DMS114 treated with DMSO at 0.1 percent for 48 hours (cell line): ENCODE results near the gene ADGRG1.
"Not testable (repeated sequence)": the region's sequence is repeated elsewhere in the genome, so short reads cannot be mapped to it uniquely, and the experiment has no call there.

ENCODE experiments used
- DNase-seq: peaks from one replicate; lab custom pipeline; 2025; ENCODE audit not compliant: unreplicated experiment; lab: John Stamatoyannopoulos, UW

Gene ADGRG1

DNA sequence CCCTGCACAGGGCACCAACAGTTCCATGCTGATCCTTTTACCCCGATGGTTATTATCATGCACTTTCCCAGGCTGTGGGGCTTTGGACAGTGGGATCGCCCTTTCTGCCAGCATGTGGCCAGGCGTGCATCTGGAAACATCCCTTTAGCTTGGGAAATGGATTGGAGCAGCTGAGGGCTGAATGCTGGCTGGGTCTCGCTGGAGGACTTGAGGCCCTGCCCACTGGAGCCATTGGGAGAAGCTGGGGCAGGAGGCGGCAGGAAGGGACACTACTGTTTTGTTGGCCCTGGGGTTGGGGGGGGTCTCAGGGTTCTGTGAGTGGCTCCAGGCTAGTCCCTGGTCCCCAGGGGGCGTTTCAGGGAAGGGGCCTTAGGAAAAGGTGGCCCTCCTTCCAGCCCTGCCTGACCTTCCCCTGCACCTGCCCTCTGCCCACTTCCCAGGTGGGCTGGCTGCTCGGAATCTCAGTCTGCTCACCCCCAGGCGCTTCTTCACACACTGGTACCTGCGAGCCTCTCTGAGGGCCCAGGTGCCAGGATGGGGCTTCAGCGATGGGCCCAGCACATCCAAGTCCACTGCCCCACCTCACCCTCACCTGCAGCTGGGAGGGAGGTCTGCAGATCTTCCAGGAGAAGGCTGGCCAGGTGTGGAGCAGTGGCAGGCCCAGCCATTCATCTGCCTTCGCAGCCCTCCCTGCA is 38.1 kb downstream of the ADGRG1 start:
- DNase-seq, result no peak

DNA sequence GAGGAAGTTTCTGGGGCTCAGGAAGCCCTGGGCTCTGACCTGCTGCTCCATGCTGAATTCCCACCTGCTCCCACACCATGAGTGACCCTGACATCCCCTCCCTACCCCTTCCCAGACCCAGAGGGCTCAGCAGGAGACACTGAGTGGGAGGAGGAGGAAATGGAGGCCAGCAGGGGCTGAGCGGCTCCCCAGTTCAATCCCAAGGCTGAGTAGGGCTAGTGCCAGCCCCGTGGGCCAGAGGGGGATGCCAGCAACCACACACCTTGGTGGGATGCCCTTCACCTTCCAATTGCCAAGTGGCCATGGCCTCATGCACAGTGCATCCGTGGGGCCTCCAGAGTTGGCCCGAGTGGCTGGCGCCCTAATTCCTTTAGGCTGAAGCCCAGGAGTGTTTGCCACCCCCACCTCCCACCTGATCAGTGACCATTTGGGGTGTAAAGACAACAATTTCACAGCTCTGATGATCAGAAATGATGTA is 38.7 kb downstream of the ADGRG1 start:
- DNase-seq, result no peak

DNA sequence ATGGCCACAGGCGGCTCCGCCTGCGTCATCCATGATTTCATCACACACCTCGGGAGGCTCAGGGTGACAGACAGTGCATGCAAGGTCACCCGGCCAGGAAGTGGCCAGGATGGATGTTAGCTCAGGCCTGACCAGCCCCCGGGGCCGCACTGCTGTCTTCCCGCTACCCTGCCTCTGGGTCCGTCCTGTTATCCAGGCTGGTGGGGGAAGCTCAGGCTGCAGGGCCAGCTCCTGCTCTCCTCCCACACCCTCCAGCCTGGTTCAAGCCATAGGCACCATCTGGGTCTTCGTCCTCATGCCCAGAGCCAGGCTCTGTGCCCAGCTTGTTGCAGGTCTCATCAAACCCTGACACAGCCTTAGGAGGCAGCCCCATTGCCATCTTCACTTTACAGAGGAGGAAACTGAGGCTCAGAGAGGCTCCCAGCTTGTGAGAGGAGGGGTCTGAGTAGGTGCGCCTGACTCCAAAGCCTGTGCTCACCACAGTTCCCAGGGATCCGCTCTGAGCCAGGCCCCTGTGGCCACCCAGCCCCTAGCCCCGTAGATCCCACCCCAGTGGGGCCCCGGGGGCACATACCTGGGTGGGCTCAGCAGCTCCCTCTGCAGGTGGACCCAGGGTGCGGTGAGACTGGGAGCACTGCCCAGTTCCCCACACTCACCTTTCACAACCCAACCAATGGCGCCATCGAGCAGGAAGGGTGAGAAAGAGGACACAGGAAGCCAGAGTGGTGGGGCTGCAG is 39.3 kb downstream of the ADGRG1 start:
- no peak for DNase-seq

DNA sequence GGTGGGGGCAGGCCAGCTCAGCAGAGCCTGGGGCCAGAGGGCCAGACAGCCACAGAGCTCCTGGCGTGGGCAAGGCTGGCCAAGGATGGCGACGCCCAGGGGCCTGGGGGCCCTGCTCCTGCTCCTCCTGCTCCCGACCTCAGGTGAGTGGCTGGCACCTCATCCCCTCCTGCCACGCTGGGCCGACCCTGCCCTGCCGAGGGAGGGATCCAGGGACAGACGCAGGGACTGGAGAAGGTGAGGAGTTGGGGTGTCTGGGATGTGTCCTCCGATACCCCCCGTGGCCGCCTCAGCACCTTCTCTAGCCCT is 39.8 kb downstream of the ADGRG1 start, which contains the start of gene ADGRG3:
Gene ADGRG3 (plus strand): TSS at position 44 of the 309 bp plus-strand sequence. CDS start 42 bp downstream, at position 86.
- no peak for DNase-seq

DNA sequence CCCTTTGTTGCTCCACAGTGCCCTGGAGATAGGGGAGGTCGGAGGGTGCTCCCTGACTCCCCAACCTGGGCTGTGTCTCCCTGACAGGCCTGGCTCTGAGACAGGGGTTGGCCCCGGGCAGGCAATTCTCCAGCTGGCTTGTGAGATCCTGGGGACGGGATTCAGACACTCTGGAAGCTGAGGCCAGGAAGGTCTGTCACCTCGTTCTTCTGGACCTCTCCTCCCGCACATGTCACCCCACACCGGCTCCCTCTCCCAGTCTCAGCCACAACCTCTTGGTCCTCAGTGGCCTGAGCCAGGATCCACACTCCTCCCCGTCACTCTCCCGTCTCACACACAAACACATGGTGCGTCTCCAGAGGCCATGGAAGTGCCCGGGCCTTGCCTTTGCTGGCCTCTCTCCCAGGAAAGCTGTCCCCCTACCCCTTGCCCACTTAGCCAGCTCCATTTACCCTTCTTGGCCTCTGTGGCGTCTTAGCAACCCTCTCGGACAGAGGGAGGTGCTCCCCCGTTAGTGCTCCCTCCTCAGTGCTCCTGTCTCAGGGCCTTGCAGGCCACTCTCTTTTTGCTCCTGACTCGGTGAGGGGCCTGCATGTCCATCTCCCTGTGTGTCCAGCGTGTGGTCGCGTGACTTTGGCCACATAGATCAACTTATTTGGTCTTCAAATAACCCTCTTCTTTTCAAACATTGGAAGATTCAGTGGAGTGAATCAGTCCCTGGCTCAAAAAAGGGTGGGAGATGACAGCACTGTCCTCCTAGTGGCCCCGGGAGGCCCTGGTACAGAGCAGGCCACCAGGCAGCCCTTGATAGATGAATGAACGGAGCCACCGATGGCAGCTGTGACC is 40.4 kb downstream of the ADGRG1 start:
- DNase-seq, result no peak

DNA sequence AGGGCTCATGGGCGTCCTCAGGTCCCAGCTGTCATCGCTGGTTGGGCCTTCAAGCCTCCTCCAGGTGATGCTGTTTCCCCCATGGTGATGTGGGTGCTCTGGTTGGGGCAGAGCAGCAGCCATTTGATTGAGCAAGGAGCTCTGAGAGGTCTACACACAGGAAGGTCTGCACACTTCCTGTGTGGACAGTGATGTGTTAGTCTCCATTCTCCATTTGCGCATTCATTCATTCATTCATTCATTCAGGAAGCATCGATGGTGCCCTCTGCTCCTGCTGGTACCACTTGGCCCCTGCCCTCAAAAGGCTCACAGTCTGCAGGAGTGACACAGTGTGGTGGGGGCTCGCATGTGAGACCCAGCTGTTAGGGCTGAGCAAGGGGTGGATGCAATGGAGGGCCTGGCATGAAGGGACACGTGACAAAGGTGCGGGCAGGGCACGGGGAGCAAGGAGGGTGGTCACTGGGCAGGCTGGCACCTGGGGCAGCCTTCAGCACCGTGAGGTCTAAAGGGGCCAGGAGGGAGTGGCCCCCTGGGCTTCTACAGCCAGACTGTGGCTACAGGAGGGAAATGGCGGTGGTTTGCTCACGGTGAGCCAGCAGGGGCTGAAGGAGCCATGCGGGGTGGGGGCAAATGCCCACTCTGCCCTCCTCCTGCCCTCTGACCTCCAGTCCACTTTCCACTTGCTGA is 41.2 kb downstream of the ADGRG1 start:
- no peak for DNase-seq

DNA sequence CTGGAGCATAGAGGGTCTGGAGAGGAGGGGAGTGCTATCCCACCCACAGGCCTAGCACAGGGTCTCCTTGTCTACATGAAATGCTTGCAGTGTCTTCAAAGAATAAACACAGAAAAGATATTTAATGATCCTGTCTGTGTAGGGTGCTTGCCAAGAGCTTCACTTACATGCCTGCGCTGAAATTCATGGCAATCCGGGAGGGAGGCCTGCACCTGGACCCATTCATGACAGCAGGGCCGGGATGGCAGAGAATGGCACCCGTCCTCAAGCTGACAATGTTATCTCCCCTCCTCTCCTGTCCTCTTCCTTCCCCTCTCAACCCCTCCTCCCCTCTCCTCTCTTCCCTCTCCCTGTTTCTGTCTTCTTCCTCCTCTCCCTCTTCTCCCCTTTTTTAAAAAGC is 41.8 kb downstream of the ADGRG1 start:
- no peak for DNase-seq

DNA sequence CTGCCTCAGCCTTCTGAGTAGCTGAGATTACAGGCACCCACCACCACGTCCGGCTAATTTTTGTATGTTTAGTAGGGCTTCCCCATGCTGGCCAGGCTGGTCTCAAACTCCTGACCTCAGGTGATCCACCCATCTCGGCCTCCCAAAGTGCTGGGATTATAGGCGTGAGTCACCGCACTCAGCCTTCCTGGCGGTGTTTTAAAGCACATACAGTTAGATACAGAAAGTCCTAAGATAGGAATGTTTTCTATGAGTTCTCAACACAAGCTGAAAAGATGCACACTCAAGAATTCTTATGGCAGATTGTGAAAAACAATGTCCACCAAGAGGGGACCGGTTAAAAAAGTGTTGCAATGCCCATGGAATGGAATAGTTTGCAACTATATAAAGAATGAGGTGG is 43.0 kb downstream of the ADGRG1 start:
- DNase-seq, result not testable (repeated sequence)

DNA sequence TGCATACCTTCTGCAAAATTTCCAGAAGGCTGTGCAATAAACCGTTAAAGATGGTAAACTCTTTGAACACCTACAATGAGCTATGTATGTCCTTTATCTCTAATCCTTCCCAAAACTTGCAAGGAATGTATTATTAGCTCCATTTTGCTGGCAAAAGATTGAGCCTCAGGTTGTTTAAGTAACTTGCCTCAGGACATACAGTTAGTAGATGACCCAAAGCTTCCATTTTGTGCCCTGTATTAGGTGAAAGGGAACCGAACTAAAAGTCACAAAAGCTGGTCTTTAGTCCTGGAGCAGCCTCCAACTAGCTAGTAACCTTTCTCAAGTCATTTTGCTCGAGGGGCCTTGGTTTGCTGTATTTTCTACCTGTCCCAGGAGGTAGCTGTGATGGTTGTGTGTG is 44.0 kb downstream of the ADGRG1 start:
- no peak for DNase-seq

DNA sequence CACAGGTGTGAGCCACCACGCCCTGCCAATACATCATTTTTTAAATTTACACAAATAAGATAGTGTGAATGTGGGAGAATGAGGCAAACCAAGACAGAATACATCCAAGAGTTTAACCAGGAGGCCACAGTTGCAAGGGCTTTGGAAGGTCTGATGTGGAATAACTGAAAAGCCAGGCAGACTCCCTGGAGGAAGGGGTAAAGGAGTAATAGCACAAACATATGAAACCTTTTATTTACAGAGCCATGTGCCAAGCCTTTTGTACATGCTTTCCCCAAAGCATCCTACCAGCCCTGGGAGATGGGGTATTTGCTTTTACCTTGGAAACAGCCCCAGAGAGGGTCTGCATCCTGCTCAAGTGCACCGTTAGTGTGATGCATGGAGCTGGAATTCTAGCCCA is 44.4 kb downstream of the ADGRG1 start:
- no peak for DNase-seq

DNA sequence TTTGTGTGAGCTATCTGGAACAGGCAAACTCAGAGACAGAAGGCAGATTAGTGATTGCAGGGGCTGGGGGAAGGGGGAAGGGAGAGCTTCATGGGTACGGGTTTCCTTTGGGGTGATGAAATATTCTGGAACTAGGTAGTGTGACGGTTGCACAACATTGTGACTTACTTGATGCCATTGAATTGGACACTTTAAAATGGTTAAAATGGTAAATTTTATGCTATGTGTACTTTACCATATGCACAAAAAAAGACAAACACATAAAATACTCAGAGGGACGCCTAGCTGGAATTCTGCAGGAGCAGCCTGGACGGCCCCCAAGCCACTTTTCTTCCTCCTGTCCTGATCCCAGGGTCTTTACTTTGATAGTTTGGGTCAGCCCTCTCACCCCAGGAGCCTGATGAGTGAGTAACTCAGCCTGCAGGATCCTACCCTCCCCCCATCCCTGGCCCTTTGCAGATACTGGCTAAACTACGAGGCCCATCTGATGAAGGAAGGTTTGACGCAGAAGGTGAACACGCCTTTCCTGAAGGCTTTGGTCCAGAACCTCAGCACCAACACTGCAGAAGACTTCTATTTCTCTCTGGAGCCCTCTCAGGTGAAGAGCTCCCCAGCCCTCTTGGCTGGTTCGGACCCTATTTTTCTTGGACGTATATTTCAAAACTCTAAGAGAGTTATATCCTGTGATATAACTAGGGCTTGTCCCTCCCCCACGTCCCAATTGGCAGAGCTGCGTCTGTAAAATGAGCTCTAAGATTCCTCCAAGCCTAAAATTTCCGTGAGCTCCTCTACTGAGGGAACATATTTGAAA is 47.5 kb downstream of the ADGRG1 start:
- no peak for DNase-seq

DNA sequence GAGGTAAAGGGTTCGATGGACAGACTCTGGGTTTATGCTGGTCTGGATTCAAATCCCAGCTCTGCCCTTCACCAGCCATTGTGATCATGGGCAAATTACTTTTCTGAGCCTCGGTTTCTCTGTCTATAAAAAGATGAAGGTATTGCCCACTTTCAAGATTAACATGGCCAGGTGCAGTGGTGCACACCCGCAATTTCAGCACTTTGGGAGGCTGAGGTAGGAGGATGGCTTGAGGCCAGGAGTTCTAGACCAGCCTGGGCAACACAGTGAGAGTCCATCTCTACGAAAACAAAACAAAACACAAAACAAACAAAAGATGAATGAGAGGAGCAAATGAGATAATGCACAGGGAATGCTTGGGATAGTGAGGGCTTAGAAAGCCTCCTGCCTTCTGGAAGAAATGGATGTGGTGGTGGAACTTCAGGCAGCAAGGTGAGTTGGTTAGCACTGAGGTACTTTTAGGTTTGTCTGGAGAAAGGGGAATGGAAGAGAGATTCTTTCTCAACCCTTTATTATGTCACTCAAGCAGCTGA is 48.2 kb downstream of the ADGRG1 start:
- DNase-seq, result no peak

DNA sequence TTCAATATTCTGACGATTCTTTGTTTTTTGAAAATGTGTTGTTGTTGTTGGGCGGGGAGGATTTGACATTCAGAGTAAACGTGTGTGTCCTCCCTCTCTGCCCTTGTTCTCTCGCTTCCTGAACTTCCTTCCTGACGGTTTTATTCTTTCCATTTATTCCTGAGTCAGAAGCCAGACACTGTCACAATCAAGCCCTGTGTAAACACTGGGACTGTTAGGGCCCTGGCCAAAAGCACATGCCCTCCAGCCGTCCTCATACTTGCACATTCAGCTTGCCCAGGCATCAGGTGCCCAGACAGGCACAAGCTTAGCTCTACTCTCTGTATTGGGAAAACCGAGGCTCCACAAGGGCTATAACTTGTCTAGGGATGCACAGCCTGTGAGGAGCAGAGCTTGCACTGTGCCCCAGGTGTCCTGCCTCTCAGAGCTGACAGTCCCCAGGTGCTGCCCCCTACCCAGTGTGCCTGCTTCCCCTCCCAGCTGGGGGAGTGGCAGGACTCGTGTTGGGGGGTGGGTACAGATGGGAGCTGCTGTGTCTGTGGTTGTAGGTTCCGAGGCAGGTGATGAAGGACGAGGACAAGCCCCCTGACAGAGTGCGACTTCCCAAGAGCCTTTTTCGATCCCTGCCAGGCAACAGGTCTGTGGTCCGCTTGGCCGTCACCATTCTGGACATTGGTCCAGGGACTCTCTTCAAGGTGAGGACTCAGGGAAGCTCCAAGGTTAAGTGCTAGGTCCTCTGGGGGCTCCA is 49.4 kb downstream of the ADGRG1 start:
- no peak for DNase-seq

DNA sequence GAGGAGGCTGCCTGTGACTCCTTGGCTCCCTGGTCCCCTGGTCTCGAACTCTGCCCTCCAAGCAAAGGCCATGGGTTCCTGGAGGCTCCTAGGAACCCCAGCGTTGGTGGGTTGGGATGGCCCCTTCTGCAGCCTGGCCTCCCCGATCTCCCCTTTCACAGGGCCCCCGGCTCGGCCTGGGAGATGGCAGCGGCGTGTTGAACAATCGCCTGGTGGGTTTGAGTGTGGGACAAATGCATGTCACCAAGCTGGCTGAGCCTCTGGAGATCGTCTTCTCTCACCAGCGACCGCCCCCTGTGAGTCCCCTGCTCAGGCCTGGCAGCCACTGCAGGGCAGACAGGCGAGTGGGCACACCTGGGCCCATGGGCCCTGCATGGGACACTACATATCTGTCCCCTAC is 50.6 kb downstream of the ADGRG1 start:
- no peak for DNase-seq

DNA sequence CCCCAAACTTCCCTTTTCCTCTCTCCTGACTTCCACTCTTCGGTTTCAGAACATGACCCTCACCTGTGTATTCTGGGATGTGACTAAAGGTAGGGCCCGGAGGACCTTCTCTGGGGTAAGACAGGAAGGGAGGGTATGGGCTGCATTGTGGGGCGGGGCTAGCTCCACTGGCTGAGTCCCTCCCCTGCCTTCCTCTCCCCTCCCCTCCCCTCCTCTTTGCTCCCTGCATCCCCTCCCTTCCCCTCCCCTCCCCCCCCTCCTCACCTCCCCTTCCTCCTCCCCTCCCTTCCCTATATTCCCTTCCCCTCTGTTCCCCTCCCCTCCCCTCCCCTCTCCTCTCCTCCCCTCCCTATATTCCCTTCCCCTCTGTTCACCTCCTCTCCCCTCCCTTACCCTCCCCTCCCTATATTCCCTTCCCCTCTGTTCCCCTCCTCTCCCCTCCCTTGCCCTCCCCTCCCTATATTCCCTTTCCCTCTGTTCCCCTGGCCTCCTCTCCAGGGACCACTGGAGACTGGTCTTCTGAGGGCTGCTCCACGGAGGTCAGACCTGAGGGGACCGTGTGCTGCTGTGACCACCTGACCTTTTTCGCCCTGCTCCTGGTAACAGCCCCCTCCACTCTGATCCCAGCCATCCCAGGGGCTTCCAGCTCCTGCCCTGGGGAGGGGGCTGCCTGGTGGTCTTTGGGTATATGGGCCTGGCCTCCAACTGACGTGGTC is 51.5 kb downstream of the ADGRG1 start:
- no peak for DNase-seq

DNA sequence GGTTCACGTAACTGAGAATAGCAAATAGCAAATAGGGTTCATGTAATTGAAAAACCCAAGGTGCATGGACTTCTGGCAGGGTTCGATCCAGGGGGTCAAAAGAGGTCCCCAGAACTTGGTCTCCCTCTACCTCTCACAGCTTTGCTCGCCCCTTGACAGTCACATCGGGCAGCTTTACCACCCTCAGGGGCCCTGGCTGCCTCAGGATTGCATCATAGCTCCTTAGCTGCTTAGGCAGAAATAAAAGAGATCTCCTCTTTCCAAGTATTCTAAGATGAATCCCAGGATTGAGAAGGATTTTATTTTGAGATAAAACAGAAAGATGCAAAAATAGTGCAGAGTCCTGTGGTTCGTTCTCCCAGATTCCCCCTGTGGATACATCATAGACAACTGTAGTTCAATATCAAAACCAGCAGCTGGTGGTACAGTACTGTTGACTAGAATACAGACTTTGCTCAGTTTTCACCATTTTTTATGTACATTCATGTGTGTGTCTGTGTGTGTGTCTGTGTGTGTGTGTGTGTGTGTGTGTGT is 52.5 kb downstream of the ADGRG1 start:
- no peak for DNase-seq

DNA sequence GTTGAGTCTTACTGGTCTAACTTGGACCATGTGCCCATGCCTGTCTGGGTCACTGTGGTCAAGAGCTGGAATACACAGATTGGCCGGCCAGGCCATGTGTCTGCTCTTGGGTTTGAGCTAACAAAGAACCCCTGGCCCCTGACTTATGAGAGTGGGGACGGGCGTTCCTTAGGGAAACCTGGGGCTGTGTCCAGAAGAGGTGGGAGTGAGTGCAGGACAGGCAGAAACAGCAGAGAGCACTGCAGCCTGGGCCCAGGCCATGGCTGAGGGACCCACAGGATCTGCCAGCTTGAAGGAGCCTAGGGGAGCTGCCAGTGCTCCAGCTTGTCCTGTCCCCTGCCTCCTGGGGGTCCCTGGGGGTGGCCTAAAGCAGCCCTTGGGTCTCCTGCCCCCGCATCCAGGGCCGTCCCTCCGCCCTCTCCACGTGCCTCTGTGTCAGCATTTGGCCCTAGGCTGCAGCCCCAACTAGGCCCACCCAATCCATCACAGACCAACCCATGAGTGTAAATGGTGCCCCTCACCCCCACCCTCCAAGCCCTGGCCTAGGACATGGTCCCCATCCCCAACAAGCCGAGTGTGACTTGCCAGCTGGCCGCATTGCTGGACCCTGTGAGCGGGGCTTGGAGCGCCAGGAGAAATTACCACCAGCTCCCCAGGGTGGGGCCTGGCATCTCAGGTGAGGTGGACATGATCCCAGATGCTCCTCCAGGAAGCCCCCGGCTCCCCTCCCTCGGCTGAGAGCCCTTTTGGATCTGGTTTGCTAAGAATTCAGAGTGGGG is 53.7 kb downstream of the ADGRG1 start:
- no peak for DNase-seq
